ENCODE measurements around the gene ZMYND11.

Gene ZMYND11

GRCh38 chr10:201328-201771 is 66.1 kb downstream of the ZMYND11 start:
- DNase-seq = no peak

- no peak for DNase-seq
Measured at GRCh38 chr10:208616-209015, 73.4 kb downstream of the ZMYND11 start.

- no peak for DNase-seq
Measured at GRCh38 chr10:209357-209756, 74.1 kb downstream of the ZMYND11 start.

GRCh38 chr10:210297-210696 is 75.0 kb downstream of the ZMYND11 start:
- DNase-seq = no peak

GRCh38 chr10:215444-215843 is 80.2 kb downstream of the ZMYND11 start:
- DNase-seq = no peak

GRCh38 chr10:218798-219197 is 83.5 kb downstream of the ZMYND11 start:
- no peak for DNase-seq

GRCh38 chr10:219731-220472 is 84.6 kb downstream of the ZMYND11 start:
- no peak for DNase-seq

- no peak for DNase-seq
Measured at GRCh38 chr10:224571-224970, 89.3 kb downstream of the ZMYND11 start.

- DNase-seq = no peak
Measured at GRCh38 chr10:226018-226417, 90.8 kb downstream of the ZMYND11 start.

- no peak for DNase-seq
Measured at GRCh38 chr10:227014-227413, 91.8 kb downstream of the ZMYND11 start.

- DNase-seq = no peak
Measured at GRCh38 chr10:228366-228765, 93.1 kb downstream of the ZMYND11 start.

- no peak for DNase-seq
Measured at GRCh38 chr10:230758-231157, 95.5 kb downstream of the ZMYND11 start.

- DNase-seq = no peak
Measured at GRCh38 chr10:232061-232460, 96.8 kb downstream of the ZMYND11 start.

- DNase-seq = no peak
Measured at GRCh38 chr10:232878-233277, 97.6 kb downstream of the ZMYND11 start.

GRCh38 chr10:234708-235406 is 99.6 kb downstream of the ZMYND11 start:
- no peak for DNase-seq

- no peak for DNase-seq
Measured at GRCh38 chr10:235915-236314, 100.7 kb downstream of the ZMYND11 start.

GRCh38 chr10:239109-239508 is 103.9 kb downstream of the ZMYND11 start:
- no peak for DNase-seq

- DNase-seq = no peak
Measured at GRCh38 chr10:241451-241850, 106.2 kb downstream of the ZMYND11 start.

GRCh38 chr10:241966-242643 is 106.8 kb downstream of the ZMYND11 start:
- DNase-seq = no peak

- no peak for DNase-seq
Measured at GRCh38 chr10:244227-244626, 109.0 kb downstream of the ZMYND11 start.

- no peak for DNase-seq
Measured at GRCh38 chr10:246431-246830, 111.2 kb downstream of the ZMYND11 start.

GRCh38 chr10:247480-247879 is 112.2 kb downstream of the ZMYND11 start:
- no peak for DNase-seq

- no peak for DNase-seq
Measured at GRCh38 chr10:248307-248706, 113.1 kb downstream of the ZMYND11 start.

- no peak for DNase-seq
Measured at GRCh38 chr10:251982-252582, 116.8 kb downstream of the ZMYND11 start.
